Large intestine (tissue), 12 donors: ENCODE data around the gene OSTM1. TPM values are rescaled to one million over a fixed set of nuclear protein-coding genes. Genes with fewer than 3 reads are reported as not detected.
A peak's percentile ranks its signal among the peaks of the same experiment; 100 is the strongest.

Experiments used
- DNase-seq, 2 donors: peaks; one replicate each; pipeline versions ENCODE4 v3.0.0 to v3.0.0-alpha.2; 2013
- H3K27ac ChIP-seq: one replicate; pipeline ENCODE4 v1.5.1; 2013; ENCODE audit warnings: low read length
- H3K27me3 ChIP-seq: 2 replicates; pipeline ENCODE4 v1.6.1; 2013; ENCODE audit warnings: low read length; ENCODE audit not compliant: control insufficient read depth, insufficient read depth
- H3K36me3 ChIP-seq: 2 replicates; pipeline ENCODE4 v1.6.1; 2013; ENCODE audit warnings: low read length; ENCODE audit not compliant: control insufficient read depth, insufficient read depth
- H3K4me1 ChIP-seq: one replicate; pipeline ENCODE4 v1.6.1; 2013; ENCODE audit warnings: low read length; ENCODE audit not compliant: control insufficient read depth, insufficient read depth
- H3K4me3 ChIP-seq: one replicate; pipeline ENCODE4 v1.5.1; 2013; ENCODE audit warnings: low read length
- H3K9me3 ChIP-seq: one replicate; pipeline ENCODE4 v1.6.1; 2013; ENCODE audit warnings: mild to moderate bottlenecking, low read depth, low read length, moderate library complexity; ENCODE audit not compliant: control insufficient read depth
- WGBS: methylation state at CpG from one replicate; pipeline ENCODE4 v1.1.5; 2013; ENCODE audit warnings: low lambda C conversion rate; ENCODE audit not compliant: insufficient coverage; 5-methylcytosine and 5-hydroxymethylcytosine counted together
- long read RNA-seq, 11 donors: transcript quantifications; one replicate each; lab custom pipeline, GENCODE V29; 2026
- polyA plus RNA-seq: library from polyadenylated mRNA; unstranded; fragments of 120-200 nt; gene quantifications from one replicate; pipeline ENCODE4 v1.2.1, GENCODE V29; 2013

OSTM1 gene
- 20.4 TPM for polyA plus RNA-seq
- long read RNA-seq, donor 1, full-length matches to known transcripts = 1 of 1 reads
- long read RNA-seq, donor 1, partial matches to known transcripts = 0 of 1 reads
- long read RNA-seq, donor 1, other reads (novel, unspliced or antisense) = 0 of 1 reads
- long read RNA-seq, donor 2, full-length matches to known transcripts = 6 of 27 reads
- long read RNA-seq, donor 2, partial matches to known transcripts = 21 of 27 reads
- long read RNA-seq, donor 2, other reads (novel, unspliced or antisense) = 0 of 27 reads
- long read RNA-seq, donor 3, full-length matches to known transcripts = 11 of 11 reads
- long read RNA-seq, donor 3, partial matches to known transcripts = 0 of 11 reads
- long read RNA-seq, donor 3, other reads (novel, unspliced or antisense) = 0 of 11 reads
- long read RNA-seq, donor 4 = 0 reads
- long read RNA-seq, donor 5, full-length matches to known transcripts = 3 of 3 reads
- long read RNA-seq, donor 5, partial matches to known transcripts = 0 of 3 reads
- long read RNA-seq, donor 5, other reads (novel, unspliced or antisense) = 0 of 3 reads
- long read RNA-seq, donor 6, full-length matches to known transcripts = 6 of 6 reads
- long read RNA-seq, donor 6, partial matches to known transcripts = 0 of 6 reads
- long read RNA-seq, donor 6, other reads (novel, unspliced or antisense) = 0 of 6 reads
- long read RNA-seq, donor 7, full-length matches to known transcripts = 3 of 3 reads
- long read RNA-seq, donor 7, partial matches to known transcripts = 0 of 3 reads
- long read RNA-seq, donor 7, other reads (novel, unspliced or antisense) = 0 of 3 reads
- long read RNA-seq, donor 8, full-length matches to known transcripts = 1 of 1 reads
- long read RNA-seq, donor 8, partial matches to known transcripts = 0 of 1 reads
- long read RNA-seq, donor 8, other reads (novel, unspliced or antisense) = 0 of 1 reads
- long read RNA-seq, donor 9, full-length matches to known transcripts = 8 of 8 reads
- long read RNA-seq, donor 9, partial matches to known transcripts = 0 of 8 reads
- long read RNA-seq, donor 9, other reads (novel, unspliced or antisense) = 0 of 8 reads
- long read RNA-seq, donor 10, full-length matches to known transcripts = 3 of 3 reads
- long read RNA-seq, donor 10, partial matches to known transcripts = 0 of 3 reads
- long read RNA-seq, donor 10, other reads (novel, unspliced or antisense) = 0 of 3 reads
- long read RNA-seq, donor 11, full-length matches to known transcripts = 7 of 7 reads
- long read RNA-seq, donor 11, partial matches to known transcripts = 0 of 7 reads
- long read RNA-seq, donor 11, other reads (novel, unspliced or antisense) = 0 of 7 reads

GRCh38 chr6:108074359-108075144 is at the start of gene OSTM1:
Gene OSTM1, minus strand, starts transcription at chr6:108074741. Its CDS starts 90 bp downstream, at chr6:108074651.
- peak; percentile 88 to 94 for DNase-seq
- peak within 1 kb of the TSS; percentile 88 for H3K4me3 ChIP-seq
- H3K9me3 ChIP-seq = no peaks in the 10 kb centered on the region
- WGBS = no CpG with 5 or more reads among the region's 86 CpGs
- H3K27ac ChIP-seq = peak within 1 kb of the TSS; percentile 78
- H3K4me1 ChIP-seq = peaks cover 6% of the 10 kb centered on the region
- no peaks in the 10 kb centered on the region for H3K27me3 ChIP-seq
- H3K36me3 ChIP-seq = no peaks in the 10 kb centered on the region

GRCh38 chr6:108123946-108124345 is 49.4 kb upstream of the OSTM1 start:
- no CpG with 5 or more reads among the region's 7 CpGs for WGBS
- Histone ChIP-seq H3K4me1 (peaks cover 2% of the 10 kb centered on the region), H3K27ac (no peak overlapping the region), H3K36me3 (no peaks in the 10 kb centered on the region), H3K27me3 (peaks cover 85% of the 10 kb centered on the region), H3K9me3 (no peaks in the 10 kb centered on the region), H3K4me3 (no peak overlapping the region)
- DNase-seq = no peak

GRCh38 chr6:108123481-108123929 is 49.0 kb upstream of the OSTM1 start:
- Histone ChIP-seq H3K4me1 (peaks cover 7% of the 10 kb centered on the region), H3K27me3 (peaks cover 88% of the 10 kb centered on the region), H3K27ac (no peak overlapping the region), H3K36me3 (no peaks in the 10 kb centered on the region), H3K4me3 (no peak overlapping the region), H3K9me3 (no peaks in the 10 kb centered on the region)
- no peak for DNase-seq
- WGBS = 33% methylated on average over 1 of the region's 13 CpGs

GRCh38 chr6:108121612-108122011 is 47.1 kb upstream of the OSTM1 start:
- DNase-seq = no peak
- H3K4me1 ChIP-seq = peaks cover 22% of the 10 kb centered on the region
- H3K27me3 ChIP-seq = peaks cover 95% of the 10 kb centered on the region
- H3K4me3 ChIP-seq = no peak overlapping the region
- no peak overlapping the region for H3K27ac ChIP-seq
- no peaks in the 10 kb centered on the region for H3K36me3 ChIP-seq
- WGBS = 20% methylated on average over 1 of the region's 10 CpGs
- H3K9me3 ChIP-seq = peaks cover 5% of the 10 kb centered on the region

- no peak for DNase-seq
- Histone ChIP-seq H3K27me3 (peaks cover 98% of the 10 kb centered on the region), H3K9me3 (peaks cover 5% of the 10 kb centered on the region), H3K36me3 (no peaks in the 10 kb centered on the region), H3K27ac (no peak overlapping the region), H3K4me3 (no peak overlapping the region), H3K4me1 (peaks cover 31% of the 10 kb centered on the region)
- no CpG with 5 or more reads among the region's 12 CpGs for WGBS
Measured at GRCh38 chr6:108120311-108120710, 45.8 kb upstream of the OSTM1 start.

GRCh38 chr6:108119769-108120141 is 45.2 kb upstream of the OSTM1 start:
- peaks cover 36% of the 10 kb centered on the region for H3K4me1 ChIP-seq
- H3K4me3 ChIP-seq = no peak overlapping the region
- no peaks in the 10 kb centered on the region for H3K36me3 ChIP-seq
- peaks cover 5% of the 10 kb centered on the region for H3K9me3 ChIP-seq
- no peak overlapping the region for H3K27ac ChIP-seq
- DNase-seq = no peak
- WGBS = no CpG with 5 or more reads among the region's 24 CpGs
- H3K27me3 ChIP-seq = peaks cover 98% of the 10 kb centered on the region

GRCh38 chr6:108118810-108119768 is 44.5 kb upstream of the OSTM1 start:
- Histone ChIP-seq H3K4me1 (peaks cover 37% of the 10 kb centered on the region), H3K36me3 (no peaks in the 10 kb centered on the region), H3K27ac (no peak overlapping the region), H3K4me3 (peak overlapping the region; percentile 21), H3K27me3 (peaks cover 98% of the 10 kb centered on the region), H3K9me3 (peaks cover 5% of the 10 kb centered on the region)
- 10% methylated on average over 2 of the region's 67 CpGs for WGBS
- peak in 1 of 2 donors; percentile 36 for DNase-seq

- Histone ChIP-seq H3K27ac (no peak overlapping the region), H3K36me3 (no peaks in the 10 kb centered on the region), H3K27me3 (peaks cover 96% of the 10 kb centered on the region), H3K9me3 (peaks cover 5% of the 10 kb centered on the region), H3K4me3 (peak overlapping the region; percentile 57), H3K4me1 (peaks cover 43% of the 10 kb centered on the region)
- WGBS = no CpG with 5 or more reads among the region's 45 CpGs
- DNase-seq = no peak
Measured at GRCh38 chr6:108118359-108118724, 43.8 kb upstream of the OSTM1 start.
